Activated naive CD8-positive, alpha-beta T cell treated with anti-CD3 and anti-CD28 coated beads, Interleukin-2, amount 50 U/mL, for 16 hours (primary cell): ENCODE data around the gene TEX48.

Source experiments
- DNase-seq: peaks from one replicate; pipeline ENCODE4 v3.0.0-alpha.2; 2020; ENCODE audit warnings: low read depth, low spot score

The TEX48 gene

DNA sequence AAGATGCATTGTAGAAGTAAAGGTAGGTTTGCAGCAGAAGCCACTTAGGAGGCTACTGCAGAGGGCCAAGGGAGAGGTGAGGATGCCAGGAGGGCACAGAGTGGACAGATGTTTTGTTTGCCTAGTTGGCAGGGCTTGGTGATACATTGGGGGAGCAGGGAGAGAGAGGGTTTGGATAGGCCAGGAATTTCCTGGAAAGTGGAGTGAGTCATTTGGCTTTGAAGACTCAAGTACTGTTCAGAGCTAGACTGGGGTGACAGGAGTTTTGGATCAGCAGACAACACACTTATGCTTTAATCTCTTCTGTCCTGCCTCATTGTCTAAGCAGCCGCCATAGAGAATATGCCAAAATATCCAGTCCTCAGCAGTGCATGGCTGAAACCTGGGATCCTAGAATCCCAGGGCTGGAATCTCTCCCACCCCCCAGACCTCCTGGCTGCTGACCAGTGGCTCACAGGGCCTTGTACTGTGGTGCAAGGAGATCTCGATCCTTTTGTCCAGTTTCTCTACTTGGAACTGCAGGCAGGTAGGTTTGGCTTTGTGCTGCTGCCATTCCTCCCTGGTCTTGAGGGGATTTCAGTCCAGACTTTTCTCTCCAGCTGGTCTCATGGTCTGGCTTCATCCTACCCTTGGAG, 59.9 kb downstream of the TEX48 start:
- no peak for DNase-seq

DNA sequence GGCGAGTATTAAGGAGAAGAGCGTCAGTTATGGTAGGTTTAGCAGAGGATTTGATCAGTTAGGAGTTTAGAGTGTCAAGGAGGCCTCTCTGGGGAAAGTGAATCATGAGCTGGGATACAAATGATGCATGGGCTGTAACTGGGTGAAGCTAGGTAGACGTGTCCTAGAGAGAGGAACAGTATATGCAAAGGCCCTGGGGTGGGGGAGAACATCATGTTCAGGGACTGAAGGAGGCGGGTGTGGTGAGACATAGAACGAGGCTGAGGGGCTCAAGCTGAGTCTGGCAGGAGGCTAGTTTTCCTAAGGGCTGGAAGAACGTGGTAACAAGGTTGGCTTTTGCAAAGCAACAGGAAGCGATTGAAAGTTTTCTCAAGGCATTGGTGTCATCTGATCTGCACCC, 60.4 kb downstream of the TEX48 start:
- DNase-seq = no peak

DNA sequence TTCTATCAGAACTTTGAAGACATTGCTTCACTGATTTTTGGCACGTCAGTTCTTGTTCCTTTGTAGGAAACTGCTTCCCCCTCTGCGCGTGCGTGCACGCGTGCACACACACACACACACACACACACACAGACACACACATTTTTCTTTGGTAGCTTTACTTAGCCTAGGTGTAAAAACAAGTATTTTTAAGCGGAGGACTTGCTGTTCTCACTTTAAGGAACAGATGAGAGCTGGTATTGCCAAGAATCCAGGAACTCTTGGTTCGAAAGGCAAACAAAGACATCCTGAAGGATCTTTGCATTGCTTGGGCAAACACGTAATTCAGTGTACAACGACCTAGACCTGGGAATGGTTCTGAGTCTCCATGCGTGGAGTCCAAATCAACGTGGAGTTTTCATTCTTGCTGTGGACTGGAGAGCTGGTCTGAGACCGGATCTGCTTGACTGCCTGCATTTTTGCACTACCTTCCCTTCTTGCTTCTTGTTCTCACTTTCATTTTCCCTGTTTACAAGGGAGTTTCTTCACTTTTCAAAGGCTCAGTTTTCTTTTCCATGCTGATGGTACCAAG, 62.7 kb downstream of the TEX48 start:
- DNase-seq = no peak

DNA sequence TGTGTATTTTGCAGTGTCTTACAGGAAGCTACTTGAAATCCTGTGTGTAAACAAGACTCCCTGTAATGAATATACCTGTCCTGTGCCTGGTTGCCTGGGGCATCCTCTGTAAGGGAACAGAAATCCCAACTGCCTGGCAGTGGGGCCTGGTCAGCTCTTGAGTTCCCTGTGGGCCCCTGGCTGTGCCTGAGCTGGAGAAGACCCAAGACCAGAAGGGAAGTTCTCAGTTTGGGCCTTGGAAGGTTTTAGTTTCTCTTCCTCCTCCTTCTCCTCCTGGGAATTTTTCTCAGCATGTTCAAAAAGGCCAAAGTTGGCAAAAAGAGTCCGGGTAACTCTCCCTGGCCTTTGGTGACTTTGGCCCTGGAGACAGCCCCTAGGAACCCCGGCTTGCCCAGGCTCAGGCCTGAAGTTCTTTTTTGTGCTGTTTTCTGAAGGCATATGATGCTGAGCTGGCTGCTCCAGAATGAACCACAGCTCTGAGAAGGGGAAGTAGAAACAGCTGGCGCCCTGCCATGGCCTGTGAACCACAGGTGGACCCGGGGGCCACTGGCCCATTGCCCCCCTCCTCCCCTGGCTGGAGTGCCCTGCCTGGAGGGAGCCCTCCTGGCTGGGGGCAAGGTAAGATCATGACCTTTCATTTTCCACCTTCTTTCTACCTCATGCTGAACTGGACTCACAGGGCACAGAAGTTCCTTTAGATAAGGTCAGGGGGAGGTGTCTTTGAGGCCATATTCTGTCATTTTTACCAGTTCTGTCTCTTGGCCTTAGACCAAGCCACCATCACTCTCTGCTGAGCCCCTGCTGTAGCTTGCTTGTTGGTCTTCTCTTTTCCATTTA, 65.1 kb downstream of the TEX48 start:
- DNase-seq = no peak
